ENCODE data around the gene CREB3L2.

DNA sequence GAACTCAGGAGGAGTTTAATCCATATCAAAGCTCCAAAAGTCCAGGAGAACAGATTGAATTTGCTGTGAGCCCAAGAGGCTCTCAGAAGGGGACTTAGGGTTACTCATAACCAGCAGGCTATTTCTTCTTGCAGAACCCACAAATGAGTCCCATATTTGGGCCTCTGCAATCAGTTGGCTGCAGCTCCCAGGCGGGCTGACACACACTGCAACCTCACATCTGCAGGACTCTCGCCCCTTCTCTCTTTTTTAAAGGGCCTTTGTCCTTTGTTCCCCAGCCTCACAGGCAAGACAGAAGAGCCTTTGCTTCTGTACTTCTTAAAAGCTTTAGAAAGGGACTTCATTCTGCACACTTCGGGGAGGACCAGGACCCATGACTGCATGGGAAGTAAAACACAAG lies 26.7 kb downstream of the CREB3L2 start:
- TF ChIP-seq POLR2A (IDR thresholded peaks at IDR 0.05) (no peak), POLR2AphosphoS5 (IDR thresholded peaks at IDR 0.05) (peak in 1 of 3 donors; percentile 41)
